GM19351 (cell line): ENCODE data around the gene STRA6.

ENCODE experiments used
- ATAC-seq: cut with Tn5 transposase; IDR thresholded peaks from one replicate; pipeline ENCODE4 v1.9.1; 2021; ENCODE audit warnings: mild to moderate bottlenecking, moderate library complexity; ENCODE audit not compliant: unreplicated experiment

The STRA6 gene, protein sequence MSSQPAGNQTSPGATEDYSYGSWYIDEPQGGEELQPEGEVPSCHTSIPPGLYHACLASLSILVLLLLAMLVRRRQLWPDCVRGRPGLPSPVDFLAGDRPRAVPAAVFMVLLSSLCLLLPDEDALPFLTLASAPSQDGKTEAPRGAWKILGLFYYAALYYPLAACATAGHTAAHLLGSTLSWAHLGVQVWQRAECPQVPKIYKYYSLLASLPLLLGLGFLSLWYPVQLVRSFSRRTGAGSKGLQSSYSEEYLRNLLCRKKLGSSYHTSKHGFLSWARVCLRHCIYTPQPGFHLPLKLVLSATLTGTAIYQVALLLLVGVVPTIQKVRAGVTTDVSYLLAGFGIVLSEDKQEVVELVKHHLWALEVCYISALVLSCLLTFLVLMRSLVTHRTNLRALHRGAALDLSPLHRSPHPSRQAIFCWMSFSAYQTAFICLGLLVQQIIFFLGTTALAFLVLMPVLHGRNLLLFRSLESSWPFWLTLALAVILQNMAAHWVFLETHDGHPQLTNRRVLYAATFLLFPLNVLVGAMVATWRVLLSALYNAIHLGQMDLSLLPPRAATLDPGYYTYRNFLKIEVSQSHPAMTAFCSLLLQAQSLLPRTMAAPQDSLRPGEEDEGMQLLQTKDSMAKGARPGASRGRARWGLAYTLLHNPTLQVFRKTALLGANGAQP

GRCh38 chr15:74202452-74203401 lies at the start of gene STRA6:
TSS of gene STRA6 (minus strand) at chr15:74202787. CDS start at chr15:74202267, 520 bp downstream.
- no peak for ATAC-seq

DNA sequence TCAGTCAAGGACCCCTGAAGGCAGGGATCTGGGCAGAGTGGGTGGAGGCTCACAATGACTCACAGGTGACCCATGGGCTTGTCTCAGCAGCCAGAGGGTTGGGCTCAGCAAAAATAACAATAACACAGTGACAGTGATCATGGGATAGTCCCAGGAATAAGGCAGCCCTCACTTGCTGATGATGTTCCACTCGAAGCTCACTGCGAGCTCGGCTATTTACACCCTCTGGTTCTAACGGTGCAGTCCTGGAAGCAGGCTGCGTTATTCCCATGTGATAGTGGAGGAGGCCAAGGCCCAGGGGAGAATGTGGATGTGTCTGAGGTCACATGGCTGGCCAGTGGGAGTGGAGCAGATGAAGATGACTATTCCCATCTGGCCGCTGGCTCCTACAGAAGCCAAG lies 49.7 kb upstream of the STRA6 start:
- no peak for ATAC-seq

DNA sequence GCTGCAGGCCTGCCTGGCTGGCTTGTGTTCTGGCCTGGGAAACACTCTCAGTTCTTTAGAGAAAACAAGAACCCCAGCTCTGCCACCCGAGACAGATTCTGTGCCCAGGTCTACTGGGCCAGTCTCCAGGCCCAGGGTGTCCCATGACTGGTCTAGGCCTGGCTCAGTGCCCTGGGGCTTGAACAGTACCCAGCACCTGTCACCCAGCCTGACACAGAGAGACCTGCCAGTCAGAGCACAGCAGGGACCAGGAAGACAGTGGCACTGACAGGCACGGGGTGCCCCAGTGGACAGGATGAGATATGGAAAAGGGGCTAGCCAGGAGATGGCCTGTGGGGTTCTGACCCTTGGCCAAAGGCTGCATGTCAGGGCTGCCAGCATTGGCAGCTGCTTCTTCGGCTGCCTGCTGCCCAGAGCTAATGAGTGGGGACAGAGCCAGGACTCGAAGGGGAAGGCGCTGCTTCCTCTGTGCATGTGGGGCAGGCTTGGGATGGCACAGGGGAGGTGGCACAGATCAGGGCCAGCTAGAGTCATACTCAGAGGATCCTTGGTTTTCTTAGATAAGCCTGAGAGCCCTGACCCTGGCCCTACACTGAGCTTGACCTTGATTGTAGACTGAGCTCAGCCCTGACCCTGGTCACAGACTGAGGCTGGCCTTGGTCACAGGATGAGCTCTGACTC lies 48.7 kb upstream of the STRA6 start:
- ATAC-seq, result no peak

DNA sequence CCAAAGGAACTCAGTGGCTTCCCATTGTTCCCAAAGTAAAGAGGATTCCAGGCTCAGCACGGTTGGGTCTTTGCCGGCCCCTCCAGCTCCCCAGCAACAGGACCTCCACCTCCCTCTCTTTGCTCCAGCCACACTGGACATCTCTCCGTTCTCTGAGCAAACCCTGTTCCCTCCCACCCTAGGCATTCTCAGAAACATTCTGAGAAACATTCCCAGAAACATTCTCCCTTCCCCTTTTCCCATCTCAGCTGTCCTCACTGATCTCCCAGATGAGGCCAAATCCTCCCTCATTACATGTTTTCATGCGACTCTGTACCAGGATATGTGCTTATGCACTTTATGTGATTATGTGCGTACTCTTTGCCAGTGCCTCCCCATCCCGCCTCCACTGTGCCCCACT lies 47.7 kb upstream of the STRA6 start:
- ATAC-seq, result no peak

- no peak for ATAC-seq
These were observed 42.9 kb upstream of the STRA6 start for GRCh38 chr15:74245342-74245931.

- no peak for ATAC-seq
These were observed 42.3 kb upstream of the STRA6 start for GRCh38 chr15:74244822-74245341.

DNA sequence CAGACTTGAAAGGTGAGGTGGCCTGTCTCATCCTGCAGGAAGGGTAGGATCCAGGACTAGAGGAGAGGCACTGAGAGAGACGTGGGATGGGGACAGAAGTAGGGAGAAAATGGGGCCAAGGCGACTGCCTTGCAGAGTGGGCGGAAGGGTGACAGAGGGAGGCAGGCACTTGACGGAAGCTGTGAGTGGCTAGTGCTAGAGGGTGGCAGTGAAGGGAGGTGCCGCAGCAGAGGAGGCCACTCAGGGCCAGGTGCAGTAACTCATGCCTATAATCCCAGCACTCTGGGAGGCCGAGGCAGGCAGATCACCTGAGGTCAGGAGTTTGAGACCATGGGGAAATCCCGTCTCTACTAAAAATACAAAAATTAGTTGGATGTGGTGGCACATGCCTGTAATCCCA lies 40.8 kb upstream of the STRA6 start:
- no peak for ATAC-seq

GRCh38 chr15:74242441-74243185 lies 40.0 kb upstream of the STRA6 start:
- no peak for ATAC-seq

GRCh38 chr15:74240897-74241614 lies 38.5 kb upstream of the STRA6 start:
- ATAC-seq, result no peak

GRCh38 chr15:74240002-74240568 lies 37.5 kb upstream of the STRA6 start:
- no peak for ATAC-seq

GRCh38 chr15:74239051-74239705 lies 36.6 kb upstream of the STRA6 start:
- no peak for ATAC-seq

- peak; percentile 72 for ATAC-seq
These were observed 33.4 kb upstream of the STRA6 start, which contains the start of gene CCDC33 for GRCh38 chr15:74235962-74236361. TSS of gene CCDC33 (plus strand) at chr15:74236326. CDS start at chr15:74236720, 394 bp downstream.

DNA sequence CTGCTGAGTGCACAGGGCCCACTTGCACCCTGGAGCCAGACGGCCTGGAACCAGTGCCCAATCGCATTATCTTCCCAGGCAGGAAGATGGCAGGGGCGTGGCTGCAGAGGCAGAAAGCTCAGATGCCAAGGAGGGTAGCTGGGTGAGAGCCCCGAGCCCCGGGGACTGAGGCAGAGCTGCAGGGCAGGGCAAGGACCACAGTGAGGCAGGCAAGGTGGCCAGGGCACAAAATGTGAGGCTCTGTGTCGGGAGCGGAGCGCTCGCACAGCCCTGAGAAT lies 31.9 kb upstream of the STRA6 start:
- no peak for ATAC-seq

DNA sequence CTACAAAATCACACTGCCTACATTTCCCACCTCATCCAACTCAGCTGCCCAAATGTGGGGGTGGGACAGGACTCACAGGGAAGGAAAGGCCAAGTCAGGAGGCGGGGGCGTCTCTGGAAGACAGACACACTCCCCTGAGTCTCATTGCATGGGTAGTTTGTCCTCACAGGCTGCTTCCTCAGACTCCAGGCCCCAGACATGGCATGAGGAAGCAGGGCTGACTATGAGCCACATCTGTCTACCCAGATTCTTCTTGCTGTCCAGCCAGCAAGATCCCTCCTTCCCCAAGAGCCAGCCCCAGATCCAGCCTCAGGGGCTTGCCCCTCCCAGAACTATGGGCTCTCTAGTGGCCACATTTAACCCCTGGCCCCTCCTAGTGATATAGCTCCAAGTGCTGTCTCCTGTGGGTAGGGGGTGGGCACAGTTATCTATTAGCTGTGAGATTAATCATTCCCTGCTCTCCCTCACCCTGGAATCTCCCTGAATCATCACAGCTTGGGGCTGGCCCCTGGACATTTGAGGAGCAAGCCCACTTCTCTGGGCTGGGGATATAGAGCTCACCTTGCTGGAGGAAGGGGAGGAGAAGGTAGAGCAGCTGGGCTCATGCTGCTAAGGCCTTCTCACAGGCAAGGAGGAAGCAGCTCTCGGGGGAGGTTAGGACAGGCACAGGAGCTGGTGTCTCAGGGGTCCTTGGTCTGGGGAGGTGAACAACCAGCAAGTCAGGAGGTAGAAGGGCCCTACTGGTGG lies 31.4 kb upstream of the STRA6 start:
- ATAC-seq, result no peak

GRCh38 chr15:74233373-74233772 lies 30.8 kb upstream of the STRA6 start:
- no peak for ATAC-seq

- no peak for ATAC-seq
These were observed 28.9 kb upstream of the STRA6 start for GRCh38 chr15:74231475-74231874.

DNA sequence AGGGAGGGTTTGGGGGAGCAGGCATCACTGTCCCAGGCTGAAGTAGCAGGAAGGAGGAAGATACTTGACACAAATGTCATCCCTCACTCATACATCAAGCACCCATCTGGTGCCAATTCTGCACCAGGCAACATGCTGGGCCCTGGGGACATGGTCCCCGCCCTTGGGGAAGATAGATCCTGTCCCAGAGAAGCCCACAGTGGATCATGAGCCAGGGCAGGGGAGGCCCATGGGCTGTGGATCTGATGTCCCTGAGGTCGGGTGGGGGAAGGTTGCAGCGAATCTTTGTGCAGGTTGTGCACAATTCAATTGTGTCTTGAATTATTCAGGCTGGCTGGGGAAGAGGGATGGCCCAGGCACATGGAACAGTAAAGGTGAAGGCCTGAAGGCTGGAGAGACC lies 27.1 kb upstream of the STRA6 start:
- ATAC-seq, result no peak
